SK-N-SH treated with all-trans-retinoic acid at 6 μM for 48 hours (cell line): ENCODE measurements around the gene ATRAID.

ENCODE experiments used
- GLIS3 ChIP-seq: fragments of 250-450 bp; sonication (Bioruptor Pico); IDR thresholded peaks from 2 replicates; pipeline ENCODE4 v1.5.0; 2020; ENCODE audit warnings: mild to moderate bottlenecking, moderate library complexity
- PPARA ChIP-seq: fragments of 250-450 bp; sonication (Bioruptor Pico); IDR thresholded peaks from 2 replicates; pipeline ENCODE4 v1.5.0; 2020; ENCODE audit warnings: mild to moderate bottlenecking, borderline replicate concordance
- TF ChIP-seq, protein P1 (sequence below): fragments of 250-450 bp; sonication (Bioruptor Pico); IDR thresholded peaks from 2 replicates; pipeline ENCODE4 v1.8.0; 2020; ENCODE audit warnings: mild to moderate bottlenecking, moderate library complexity, borderline replicate concordance

- no peak for TF ChIP-seq GLIS3 (CRISPR knock-in tag)
- TF ChIP-seq, protein P1, sequence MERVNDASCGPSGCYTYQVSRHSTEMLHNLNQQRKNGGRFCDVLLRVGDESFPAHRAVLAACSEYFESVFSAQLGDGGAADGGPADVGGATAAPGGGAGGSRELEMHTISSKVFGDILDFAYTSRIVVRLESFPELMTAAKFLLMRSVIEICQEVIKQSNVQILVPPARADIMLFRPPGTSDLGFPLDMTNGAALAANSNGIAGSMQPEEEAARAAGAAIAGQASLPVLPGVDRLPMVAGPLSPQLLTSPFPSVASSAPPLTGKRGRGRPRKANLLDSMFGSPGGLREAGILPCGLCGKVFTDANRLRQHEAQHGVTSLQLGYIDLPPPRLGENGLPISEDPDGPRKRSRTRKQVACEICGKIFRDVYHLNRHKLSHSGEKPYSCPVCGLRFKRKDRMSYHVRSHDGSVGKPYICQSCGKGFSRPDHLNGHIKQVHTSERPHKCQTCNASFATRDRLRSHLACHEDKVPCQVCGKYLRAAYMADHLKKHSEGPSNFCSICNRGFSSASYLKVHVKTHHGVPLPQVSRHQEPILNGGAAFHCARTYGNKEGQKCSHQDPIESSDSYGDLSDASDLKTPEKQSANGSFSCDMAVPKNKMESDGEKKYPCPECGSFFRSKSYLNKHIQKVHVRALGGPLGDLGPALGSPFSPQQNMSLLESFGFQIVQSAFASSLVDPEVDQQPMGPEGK (CRISPR knock-in tag) = no peak
- no peak for TF ChIP-seq PPARA (CRISPR knock-in tag)
Measured at GRCh38 chr2:27202854-27203253, 9.0 kb upstream of the ATRAID start.
